ENCODE data around the gene NOS3.
A peak's percentile ranks its signal among the peaks of the same experiment; 100 is the strongest.
"Not testable (repeated sequence)": the region's sequence is repeated elsewhere in the genome, so short reads cannot be mapped to it uniquely, and the experiment has no call there.

NOS3 gene

DNA sequence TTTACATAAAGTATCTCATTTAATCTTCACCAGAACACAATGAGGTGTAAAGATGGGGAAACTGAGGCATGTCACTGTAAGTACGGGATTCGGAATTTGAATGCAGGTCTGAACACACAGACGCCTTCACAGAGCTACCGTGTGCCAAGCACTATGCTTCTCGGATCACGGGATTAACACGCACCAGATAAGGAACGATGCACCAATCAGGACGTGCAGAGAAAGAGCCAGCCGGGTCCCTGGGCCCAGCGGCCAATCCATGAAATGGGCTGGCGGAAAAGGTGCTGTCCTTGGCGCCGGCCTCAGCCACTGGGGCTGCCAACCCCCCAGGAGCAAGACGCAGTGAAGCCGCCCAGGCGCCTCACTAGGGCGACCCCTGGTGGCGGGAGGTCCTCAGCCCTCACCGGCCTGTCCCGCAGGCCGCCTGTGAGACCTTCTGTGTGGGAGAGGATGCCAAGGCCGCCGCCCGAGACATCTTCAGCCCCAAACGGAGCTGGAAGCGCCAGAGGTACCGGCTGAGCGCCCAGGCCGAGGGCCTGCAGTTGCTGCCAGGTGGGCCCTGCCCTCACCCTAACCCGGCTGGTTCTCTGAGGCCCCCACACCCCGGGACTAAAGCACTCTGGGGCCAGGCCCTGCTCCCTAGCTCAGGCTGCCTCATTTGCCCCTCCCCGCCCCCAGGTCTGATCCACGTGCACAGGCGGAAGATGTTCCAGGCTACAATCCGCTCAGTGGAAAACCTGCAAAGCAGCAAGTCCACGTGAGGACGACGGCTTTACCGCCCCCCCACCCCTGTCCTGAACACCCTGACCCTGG, 17.9 kb downstream of the NOS3 start:
- peak overlapping the region; percentile 15 for H3K4me3 ChIP-seq (ENCODE audit: low read length)
- DNase-seq (ENCODE audit: low read depth) = peak; percentile 42
- TF ChIP-seq, protein P1, sequence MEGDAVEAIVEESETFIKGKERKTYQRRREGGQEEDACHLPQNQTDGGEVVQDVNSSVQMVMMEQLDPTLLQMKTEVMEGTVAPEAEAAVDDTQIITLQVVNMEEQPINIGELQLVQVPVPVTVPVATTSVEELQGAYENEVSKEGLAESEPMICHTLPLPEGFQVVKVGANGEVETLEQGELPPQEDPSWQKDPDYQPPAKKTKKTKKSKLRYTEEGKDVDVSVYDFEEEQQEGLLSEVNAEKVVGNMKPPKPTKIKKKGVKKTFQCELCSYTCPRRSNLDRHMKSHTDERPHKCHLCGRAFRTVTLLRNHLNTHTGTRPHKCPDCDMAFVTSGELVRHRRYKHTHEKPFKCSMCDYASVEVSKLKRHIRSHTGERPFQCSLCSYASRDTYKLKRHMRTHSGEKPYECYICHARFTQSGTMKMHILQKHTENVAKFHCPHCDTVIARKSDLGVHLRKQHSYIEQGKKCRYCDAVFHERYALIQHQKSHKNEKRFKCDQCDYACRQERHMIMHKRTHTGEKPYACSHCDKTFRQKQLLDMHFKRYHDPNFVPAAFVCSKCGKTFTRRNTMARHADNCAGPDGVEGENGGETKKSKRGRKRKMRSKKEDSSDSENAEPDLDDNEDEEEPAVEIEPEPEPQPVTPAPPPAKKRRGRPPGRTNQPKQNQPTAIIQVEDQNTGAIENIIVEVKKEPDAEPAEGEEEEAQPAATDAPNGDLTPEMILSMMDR (IDR thresholded peaks at IDR 0.05; ENCODE audit: insufficient read depth, low read depth, low read length, missing control alignments) = peak; percentile 60

DNA sequence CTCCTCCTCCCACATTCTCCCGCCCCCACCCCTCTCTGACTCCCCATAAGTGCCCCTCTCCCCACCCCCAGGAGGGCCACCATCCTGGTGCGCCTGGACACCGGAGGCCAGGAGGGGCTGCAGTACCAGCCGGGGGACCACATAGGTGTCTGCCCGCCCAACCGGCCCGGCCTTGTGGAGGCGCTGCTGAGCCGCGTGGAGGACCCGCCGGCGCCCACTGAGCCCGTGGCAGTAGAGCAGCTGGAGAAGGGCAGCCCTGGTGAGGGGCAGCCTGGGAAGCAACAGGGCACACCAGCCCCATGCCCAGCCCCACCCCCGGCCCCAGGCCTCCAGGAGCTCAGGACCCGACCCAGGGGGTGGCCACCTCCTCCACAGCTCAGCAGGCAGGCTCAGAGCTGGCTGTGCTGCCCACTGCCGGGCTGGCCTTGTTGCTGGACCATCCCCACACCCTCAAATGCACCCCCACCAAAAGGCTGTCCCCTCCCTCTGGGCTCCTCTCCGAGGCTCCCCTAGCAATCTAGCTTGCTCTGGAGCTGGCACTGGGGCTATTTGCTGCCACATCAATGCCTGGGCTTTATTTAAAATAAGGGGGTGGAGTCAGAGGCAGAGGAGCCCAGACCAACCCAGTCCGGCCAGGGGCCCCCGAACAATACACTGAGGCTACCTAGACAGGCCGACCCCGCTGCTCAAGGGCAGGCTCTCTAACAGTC, 18.7 kb downstream of the NOS3 start:
- DNase-seq (ENCODE audit: low read depth) = no peak
- TF ChIP-seq, protein P1 (IDR thresholded peaks at IDR 0.05; ENCODE audit: insufficient read depth, low read depth, low read length, missing control alignments) = no peak
- no peak overlapping the region for H3K4me3 ChIP-seq (ENCODE audit: low read length)

DNA sequence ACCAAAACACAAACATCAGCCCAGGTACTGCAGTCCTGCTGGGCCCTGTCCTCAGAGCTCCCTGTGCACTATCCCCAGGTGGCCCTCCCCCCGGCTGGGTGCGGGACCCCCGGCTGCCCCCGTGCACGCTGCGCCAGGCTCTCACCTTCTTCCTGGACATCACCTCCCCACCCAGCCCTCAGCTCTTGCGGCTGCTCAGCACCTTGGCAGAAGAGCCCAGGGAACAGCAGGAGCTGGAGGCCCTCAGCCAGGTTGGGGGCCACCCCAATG, 19.2 kb downstream of the NOS3 start:
- no peak overlapping the region for H3K4me3 ChIP-seq (ENCODE audit: low read length)
- no peak for DNase-seq (ENCODE audit: low read depth)
- TF ChIP-seq, protein P1 (IDR thresholded peaks at IDR 0.05; ENCODE audit: insufficient read depth, low read depth, low read length, missing control alignments) = no peak

DNA sequence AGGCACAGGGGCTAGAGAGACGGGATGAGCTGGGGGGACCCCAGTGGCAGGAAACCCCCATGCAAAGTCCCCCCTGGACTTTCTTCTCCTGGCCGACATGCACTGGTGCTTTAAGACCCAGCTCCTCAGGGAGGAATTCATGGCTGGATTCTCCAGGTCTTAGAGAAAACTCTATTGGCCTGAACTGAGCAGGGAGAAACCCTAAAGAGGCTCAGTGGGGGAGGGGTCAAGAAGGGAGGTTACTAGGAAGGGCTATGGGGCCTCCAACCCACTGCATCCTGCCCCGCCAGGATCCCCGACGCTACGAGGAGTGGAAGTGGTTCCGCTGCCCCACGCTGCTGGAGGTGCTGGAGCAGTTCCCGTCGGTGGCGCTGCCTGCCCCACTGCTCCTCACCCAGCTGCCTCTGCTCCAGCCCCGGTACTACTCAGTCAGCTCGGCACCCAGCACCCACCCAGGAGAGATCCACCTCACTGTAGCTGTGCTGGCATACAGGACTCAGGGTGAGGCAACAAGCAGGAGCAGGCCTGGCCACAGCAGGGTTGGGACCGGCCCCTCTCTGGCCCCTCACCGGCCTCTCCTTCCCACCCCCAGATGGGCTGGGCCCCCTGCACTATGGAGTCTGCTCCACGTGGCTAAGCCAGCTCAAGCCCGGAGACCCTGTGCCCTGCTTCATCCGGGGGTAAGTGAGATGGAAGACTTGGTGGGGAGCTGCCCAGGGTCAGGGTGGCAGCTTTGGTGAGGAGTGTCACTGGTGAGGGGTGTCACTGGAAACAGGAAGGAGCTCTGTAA, 19.7 kb downstream of the NOS3 start:
- TF ChIP-seq, protein P1 (IDR thresholded peaks at IDR 0.05; ENCODE audit: insufficient read depth, low read depth, low read length, missing control alignments) = no peak
- H3K4me3 ChIP-seq (ENCODE audit: low read length) = no peak overlapping the region
- DNase-seq (ENCODE audit: low read depth) = no peak

DNA sequence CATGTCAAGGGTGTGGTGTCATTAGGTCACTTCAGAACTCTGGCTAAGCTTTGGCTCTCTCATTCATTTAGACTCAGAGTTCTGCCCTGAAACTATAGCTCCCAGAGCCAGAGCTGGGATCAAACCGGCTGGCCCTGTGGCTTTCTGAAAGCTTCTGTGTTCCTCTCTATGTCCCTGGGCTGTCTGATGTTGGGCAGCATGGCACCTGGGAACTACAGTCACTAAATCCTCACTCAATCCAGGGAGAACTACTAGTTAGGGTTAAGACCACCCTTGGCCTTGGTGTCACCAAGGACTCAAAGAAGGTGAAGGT, 20.2 kb downstream of the NOS3 start:
- DNase-seq (ENCODE audit: low read depth) = no peak
- TF ChIP-seq, protein P1 (IDR thresholded peaks at IDR 0.05; ENCODE audit: insufficient read depth, low read depth, low read length, missing control alignments) = no peak
- no peak overlapping the region for H3K4me3 ChIP-seq (ENCODE audit: low read length)

DNA sequence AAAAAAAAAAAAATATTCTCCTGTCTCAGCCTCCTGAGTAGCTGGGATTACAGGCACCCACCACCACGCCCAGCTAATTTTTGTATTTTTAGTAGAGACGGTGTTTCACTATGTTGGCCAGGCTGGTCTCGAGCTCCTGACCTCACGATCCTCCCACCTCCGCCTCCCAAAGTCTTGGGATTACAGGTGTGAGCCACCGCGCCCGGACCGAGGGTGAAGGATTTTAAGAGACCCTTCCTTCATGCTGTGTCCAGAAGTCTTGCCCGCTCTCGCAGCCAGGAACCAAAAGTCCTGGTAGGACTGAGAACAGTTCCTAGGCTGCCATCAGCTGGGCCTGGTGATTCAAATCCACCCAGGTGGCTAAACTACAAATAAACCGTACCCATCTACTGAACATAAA, 20.8 kb downstream of the NOS3 start:
- not testable (repeated sequence) for H3K4me3 ChIP-seq (ENCODE audit: low read length); DNase-seq (ENCODE audit: low read depth)

DNA sequence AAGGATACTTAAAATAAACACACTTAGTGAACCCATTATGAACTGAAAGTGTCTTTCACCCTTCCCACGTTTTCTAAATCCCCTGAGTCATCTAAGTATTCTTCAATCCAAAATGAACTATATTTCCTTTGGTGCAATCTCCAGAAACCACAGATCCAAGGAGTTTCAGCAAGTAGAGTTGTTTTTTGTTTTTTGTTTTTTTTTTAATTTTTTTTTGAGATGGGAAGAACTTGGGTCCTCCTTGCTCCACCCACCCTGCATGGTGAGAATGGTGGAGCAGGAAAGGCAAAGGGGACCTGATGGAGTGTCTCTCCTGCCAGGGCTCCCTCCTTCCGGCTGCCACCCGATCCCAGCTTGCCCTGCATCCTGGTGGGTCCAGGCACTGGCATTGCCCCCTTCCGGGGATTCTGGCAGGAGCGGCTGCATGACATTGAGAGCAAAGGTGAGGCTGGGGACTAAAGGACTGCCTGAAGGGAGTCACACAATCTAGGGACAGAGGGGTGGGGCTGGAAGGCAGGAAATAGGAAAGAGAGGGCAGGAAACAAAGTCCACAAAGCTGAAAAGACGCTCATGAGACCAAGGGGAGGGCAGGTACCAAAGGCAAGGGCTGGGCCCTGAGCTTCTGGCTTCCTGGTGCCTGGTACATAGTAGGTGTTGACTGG, 21.3 kb downstream of the NOS3 start:
- TF ChIP-seq, protein P1 (IDR thresholded peaks at IDR 0.05; ENCODE audit: insufficient read depth, low read depth, low read length, missing control alignments) = no peak
- no peak overlapping the region for H3K4me3 ChIP-seq (ENCODE audit: low read length)
- DNase-seq (ENCODE audit: low read depth) = no peak
